HG03460 (cell line): ENCODE data around the gene CDX4.
"Not testable (repeated sequence)": the region's sequence is repeated elsewhere in the genome, so short reads cannot be mapped to it uniquely, and the experiment has no call there.

ENCODE experiments used
- ATAC-seq: cut with Tn5 transposase; IDR thresholded peaks from one replicate; pipeline ENCODE4 v1.9.1; 2021; ENCODE audit not compliant: unreplicated experiment

The CDX4 gene

GRCh38 chrX:73446831-73447230, at the start of gene CDX4:
TSS of gene CDX4 (plus strand) at chrX:73447053. CDS start at chrX:73447254, 201 bp downstream.
- ATAC-seq = no peak

- ATAC-seq = no peak
Measured at GRCh38 chrX:73398185-73398914, 48.5 kb upstream of the CDX4 start.

- no peak for ATAC-seq
Measured at GRCh38 chrX:73400136-73400748, 46.6 kb upstream of the CDX4 start.

GRCh38 chrX:73401591-73402266, 45.1 kb upstream of the CDX4 start:
- no peak for ATAC-seq

GRCh38 chrX:73412930-73413329, 33.9 kb upstream of the CDX4 start:
- no peak for ATAC-seq

GRCh38 chrX:73447311-73447794, 500 bp downstream of the CDX4 start:
- no peak for ATAC-seq

GRCh38 chrX:73448379-73448778, 1.5 kb downstream of the CDX4 start:
- ATAC-seq = no peak

GRCh38 chrX:73455171-73455570, 8.3 kb downstream of the CDX4 start:
- no peak for ATAC-seq

GRCh38 chrX:73457306-73457705, 10.5 kb downstream of the CDX4 start:
- ATAC-seq = no peak

GRCh38 chrX:73468376-73468775, 21.5 kb downstream of the CDX4 start:
- ATAC-seq = no peak

GRCh38 chrX:73478961-73479360, 32.1 kb downstream of the CDX4 start:
- ATAC-seq = no peak

- no peak for ATAC-seq
Measured at GRCh38 chrX:73481521-73481920, 34.7 kb downstream of the CDX4 start.

GRCh38 chrX:73490661-73491060, 43.8 kb downstream of the CDX4 start:
- ATAC-seq = no peak

- ATAC-seq = not testable (repeated sequence)
Measured at GRCh38 chrX:73492178-73492577, 45.3 kb downstream of the CDX4 start.
